ENCODE measurements around the gene FNDC3B. TPM values are rescaled to one million over a fixed set of nuclear protein-coding genes. Genes with fewer than 3 reads are reported as not detected.

Gene FNDC3B
- total RNA-seq, 2 experiments from 2014 or later: 11.5 to 12.3 TPM

GRCh38 chr3:172257648-172258400 is 218.4 kb downstream of the FNDC3B start:
- ChIA-PET POLR2A (no interaction called here), CTCF (no interaction called here)
- H3K27ac Mint-ChIP-seq: no peak overlapping the region
- DNase-seq (no peak), ATAC-seq (no peak)
- H3K9me3 Mint-ChIP-seq (ENCODE audit: insufficient read depth): no peaks in the 10 kb centered on the region
- no peaks in the 10 kb centered on the region for H3K4me1 Mint-ChIP-seq (ENCODE audit: low read depth)
- peaks cover 2% of the 10 kb centered on the region for H3K36me3 Mint-ChIP-seq (ENCODE audit: low read depth)
- no peak overlapping the region for H3K4me3 Mint-ChIP-seq
- no peaks in the 10 kb centered on the region for H3K27me3 Mint-ChIP-seq (ENCODE audit: low read depth)

DNA sequence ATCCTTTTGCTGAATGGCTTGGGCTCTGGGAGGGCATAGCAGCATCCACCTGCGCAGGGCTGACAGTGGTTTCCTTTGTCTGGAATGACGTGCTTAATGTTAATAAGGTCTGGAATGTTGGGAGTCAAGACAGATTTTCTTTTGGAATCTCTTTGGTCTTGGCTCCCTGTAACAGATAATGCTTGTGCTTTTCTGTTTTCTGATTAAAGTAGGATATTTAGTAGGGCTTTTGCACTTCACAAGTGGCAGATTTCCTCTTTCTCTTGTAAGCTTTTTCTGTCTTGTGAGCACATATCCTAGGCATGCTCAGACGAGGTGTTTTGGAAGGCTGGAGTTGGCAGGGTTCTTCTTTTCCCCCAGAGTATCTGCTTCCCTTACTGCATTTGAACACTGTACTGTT is 219.2 kb downstream of the FNDC3B start:
- H3K9me3 Mint-ChIP-seq (ENCODE audit: insufficient read depth): no peaks in the 10 kb centered on the region

DNA sequence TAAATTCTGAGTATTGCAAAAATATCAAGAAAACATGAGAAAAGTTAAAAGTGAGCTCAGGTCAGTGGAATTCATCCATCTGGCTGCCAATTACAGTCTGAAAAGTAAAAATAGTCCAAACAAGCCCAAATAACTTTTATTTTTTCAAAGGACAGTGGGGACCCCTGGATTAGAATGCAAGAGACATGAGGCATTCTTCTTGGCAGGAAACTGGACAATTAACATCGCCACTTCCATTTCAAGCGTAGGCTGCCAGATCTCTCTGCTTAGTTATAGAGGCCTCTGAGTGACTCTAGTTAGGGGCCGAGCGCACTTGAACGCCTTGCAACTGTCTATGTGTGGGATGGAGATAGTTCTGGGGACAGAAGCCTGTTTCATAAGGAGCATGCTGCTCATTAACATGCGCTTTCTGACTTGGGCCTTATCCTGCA is 219.7 kb downstream of the FNDC3B start:
- Mint-ChIP-seq H3K27ac (no peak overlapping the region), H3K9me3 (ENCODE audit: insufficient read depth) (no peaks in the 10 kb centered on the region), H3K27me3 (ENCODE audit: low read depth) (no peaks in the 10 kb centered on the region), H3K4me1 (ENCODE audit: low read depth) (no peaks in the 10 kb centered on the region), H3K4me3 (no peak overlapping the region), H3K36me3 (ENCODE audit: low read depth) (peaks cover 2% of the 10 kb centered on the region)
- no peak for DNase-seq
- no peak for ATAC-seq
- POLR2A ChIA-PET: no interaction called here
- CTCF ChIA-PET: no interaction called here

More for the DNA sequence above, 219.2 kb downstream of the FNDC3B start:
- H3K4me1 Mint-ChIP-seq (ENCODE audit: low read depth): no peaks in the 10 kb centered on the region
- no peak for ATAC-seq
- peaks cover 2% of the 10 kb centered on the region for H3K36me3 Mint-ChIP-seq (ENCODE audit: low read depth)
- H3K4me3 Mint-ChIP-seq: no peak overlapping the region
- no peak overlapping the region for H3K27ac Mint-ChIP-seq
- ChIA-PET POLR2A (no interaction called here), CTCF (no interaction called here)
- H3K27me3 Mint-ChIP-seq (ENCODE audit: low read depth): no peaks in the 10 kb centered on the region
- DNase-seq: no peak

DNA sequence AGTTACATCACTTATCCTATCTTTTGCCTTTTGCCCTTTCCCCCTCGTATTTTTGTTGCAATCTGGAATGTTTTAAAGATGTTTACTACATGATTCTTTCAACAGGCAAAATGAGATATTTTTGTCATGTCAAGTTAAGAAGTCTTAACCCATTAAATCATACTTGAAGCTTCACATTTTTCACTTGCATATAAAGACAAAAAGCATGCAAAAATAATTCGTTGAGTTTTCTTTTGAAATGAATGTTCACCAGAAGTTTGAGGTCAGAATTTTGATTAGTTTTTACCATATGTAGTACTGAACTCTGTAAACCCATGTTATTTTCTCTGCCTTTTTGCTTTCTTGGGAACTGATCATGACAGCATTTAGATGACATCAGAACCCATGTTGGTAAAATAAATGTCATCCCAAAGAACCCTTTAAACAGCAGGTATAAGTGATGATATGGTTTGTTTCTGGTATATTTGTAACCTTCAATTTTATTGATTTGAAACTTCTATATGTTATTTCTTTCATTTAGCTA is 220.4 kb downstream of the FNDC3B start:
- POLR2A ChIA-PET: no interaction called here
- DNase-seq (no peak), ATAC-seq (no peak)
- Mint-ChIP-seq H3K4me1 (ENCODE audit: low read depth) (no peaks in the 10 kb centered on the region), H3K36me3 (ENCODE audit: low read depth) (peaks cover 2% of the 10 kb centered on the region), H3K27me3 (ENCODE audit: low read depth) (no peaks in the 10 kb centered on the region), H3K27ac (no peak overlapping the region), H3K4me3 (no peak overlapping the region), H3K9me3 (ENCODE audit: insufficient read depth) (no peaks in the 10 kb centered on the region)
- CTCF ChIA-PET: no interaction called here

- DNase-seq: no peak
- CTCF ChIA-PET: no interaction called here
- Mint-ChIP-seq H3K27ac (no peak overlapping the region), H3K4me1 (ENCODE audit: low read depth) (no peaks in the 10 kb centered on the region), H3K9me3 (ENCODE audit: insufficient read depth) (no peaks in the 10 kb centered on the region), H3K27me3 (ENCODE audit: low read depth) (no peaks in the 10 kb centered on the region), H3K36me3 (ENCODE audit: low read depth) (peaks cover 2% of the 10 kb centered on the region), H3K4me3 (no peak overlapping the region)
- POLR2A ChIA-PET: no interaction called here
- no peak for ATAC-seq
These were observed 221.0 kb downstream of the FNDC3B start for GRCh38 chr3:172260381-172260780.

DNA sequence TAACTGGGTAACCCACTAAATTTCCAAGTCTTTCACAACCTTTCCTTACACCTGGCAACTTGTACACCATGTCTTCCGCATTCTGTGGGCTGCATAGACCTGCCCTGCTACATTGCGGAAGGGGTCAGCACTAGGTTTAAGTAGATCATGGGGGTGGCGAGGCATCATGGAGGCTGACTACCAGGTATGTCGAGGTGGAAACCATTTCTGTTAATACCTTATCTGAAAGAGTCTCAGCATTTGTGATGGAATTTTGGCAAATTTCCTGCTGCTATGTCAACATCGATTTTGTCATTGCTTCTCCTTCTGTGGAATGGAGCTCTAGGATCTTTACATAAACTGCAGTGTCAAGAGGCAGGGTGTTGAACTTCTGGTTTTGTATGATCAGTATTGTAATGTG is 221.7 kb downstream of the FNDC3B start:
- Mint-ChIP-seq H3K27ac (no peak overlapping the region), H3K9me3 (ENCODE audit: insufficient read depth) (no peaks in the 10 kb centered on the region), H3K36me3 (ENCODE audit: low read depth) (peaks cover 2% of the 10 kb centered on the region), H3K27me3 (ENCODE audit: low read depth) (no peaks in the 10 kb centered on the region), H3K4me3 (no peak overlapping the region), H3K4me1 (ENCODE audit: low read depth) (no peaks in the 10 kb centered on the region)
- POLR2A ChIA-PET: interaction anchor here (0.6 to 0.9 kb wide), 2 partner anchors 14 to 47 kb away, joined by 3 read pairs; no protein-coding TSS in a partner anchor
- ATAC-seq (no peak), DNase-seq (no peak)
- CTCF ChIA-PET: no interaction called here

- H3K36me3 Mint-ChIP-seq (ENCODE audit: low read depth): peaks cover 2% of the 10 kb centered on the region
These were observed 223.7 kb downstream of the FNDC3B start for GRCh38 chr3:172262991-172263608.

DNA sequence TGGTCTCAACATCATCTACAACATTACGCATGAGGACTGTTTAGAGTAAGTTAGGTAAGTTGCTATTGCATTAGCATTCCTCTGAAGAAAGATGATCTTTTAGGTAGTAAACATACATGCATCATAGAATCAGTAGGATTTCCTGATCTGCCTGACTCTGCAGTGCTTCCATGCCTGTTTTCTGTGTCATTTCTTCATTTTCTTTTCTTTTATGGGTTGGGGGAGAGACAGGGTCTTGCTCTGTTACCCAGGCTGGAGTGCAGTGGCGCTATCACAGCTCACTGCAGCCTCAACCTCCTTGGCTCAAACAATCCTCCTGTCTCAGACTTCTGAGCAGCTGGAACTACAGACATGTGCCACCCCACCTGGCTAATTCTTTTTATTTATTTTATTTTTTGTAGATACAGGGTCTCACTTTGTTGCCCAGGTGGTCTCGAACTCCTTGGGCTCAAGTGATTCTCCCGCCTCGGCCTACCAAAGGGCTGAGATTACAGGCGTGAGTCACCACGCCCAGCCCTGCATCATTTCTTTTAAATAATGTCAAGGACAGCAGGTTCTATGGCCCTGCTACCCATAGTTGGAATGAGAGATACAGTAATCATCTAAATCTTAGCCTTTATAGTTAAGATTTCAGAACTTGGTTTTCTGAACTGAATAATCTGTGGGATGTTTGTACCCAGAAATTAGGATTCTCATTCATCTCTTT is 224.6 kb downstream of the FNDC3B start:
- no peaks in the 10 kb centered on the region for H3K4me1 Mint-ChIP-seq (ENCODE audit: low read depth)
- H3K36me3 Mint-ChIP-seq (ENCODE audit: low read depth): peaks cover 2% of the 10 kb centered on the region
- DNase-seq (no peak), ATAC-seq (no peak)
- no peaks in the 10 kb centered on the region for H3K27me3 Mint-ChIP-seq (ENCODE audit: low read depth)
- no peaks in the 10 kb centered on the region for H3K9me3 Mint-ChIP-seq (ENCODE audit: insufficient read depth)
- H3K27ac Mint-ChIP-seq: no peak overlapping the region
- CTCF ChIA-PET: no interaction called here
- H3K4me3 Mint-ChIP-seq: no peak overlapping the region
- POLR2A ChIA-PET: no interaction called here

More at GRCh38 chr3:172262991-172263608, 223.7 kb downstream of the FNDC3B start:
- H3K9me3 Mint-ChIP-seq (ENCODE audit: insufficient read depth): no peaks in the 10 kb centered on the region
- H3K27me3 Mint-ChIP-seq (ENCODE audit: low read depth): no peaks in the 10 kb centered on the region
- H3K27ac Mint-ChIP-seq: no peak overlapping the region
- CTCF ChIA-PET: no interaction called here
- H3K4me3 Mint-ChIP-seq: no peak overlapping the region
- ATAC-seq (no peak), DNase-seq (no peak)
- no peaks in the 10 kb centered on the region for H3K4me1 Mint-ChIP-seq (ENCODE audit: low read depth)
- POLR2A ChIA-PET: no interaction called here

DNA sequence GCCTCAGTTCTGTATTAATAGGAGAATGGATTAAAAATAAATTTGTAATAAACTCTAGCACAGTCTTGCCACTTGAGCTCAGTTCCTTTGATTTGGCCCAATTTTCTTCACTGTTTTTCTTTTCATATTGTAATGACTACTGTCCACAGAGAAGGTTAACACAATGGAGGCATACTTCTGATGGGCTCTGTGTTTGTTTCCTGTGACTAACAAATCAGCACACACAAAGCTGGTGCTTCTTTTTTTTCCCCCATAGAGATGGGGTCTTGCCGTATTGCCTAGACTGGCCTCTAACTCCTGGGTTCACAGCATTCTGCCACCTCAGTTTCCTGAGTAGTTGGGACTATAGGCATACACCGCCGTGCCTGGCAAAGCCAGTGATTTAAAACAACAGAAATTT is 226.7 kb downstream of the FNDC3B start:
- Mint-ChIP-seq H3K36me3 (ENCODE audit: low read depth) (peaks cover 2% of the 10 kb centered on the region), H3K4me3 (no peak overlapping the region), H3K27me3 (ENCODE audit: low read depth) (no peaks in the 10 kb centered on the region), H3K4me1 (ENCODE audit: low read depth) (no peaks in the 10 kb centered on the region), H3K9me3 (ENCODE audit: insufficient read depth) (no peaks in the 10 kb centered on the region), H3K27ac (no peak overlapping the region)
- DNase-seq (no peak), ATAC-seq (no peak)
- POLR2A ChIA-PET: no interaction called here
- CTCF ChIA-PET: no interaction called here

GRCh38 chr3:172268425-172268824 is 229.0 kb downstream of the FNDC3B start:
- Mint-ChIP-seq H3K27me3 (ENCODE audit: low read depth) (no peaks in the 10 kb centered on the region), H3K27ac (no peak overlapping the region), H3K9me3 (ENCODE audit: insufficient read depth) (no peaks in the 10 kb centered on the region), H3K36me3 (ENCODE audit: low read depth) (no peaks in the 10 kb centered on the region), H3K4me3 (no peak overlapping the region), H3K4me1 (ENCODE audit: low read depth) (no peaks in the 10 kb centered on the region)
- ATAC-seq (no peak), DNase-seq (no peak)
- CTCF ChIA-PET: no interaction called here
- POLR2A ChIA-PET: no interaction called here

GRCh38 chr3:172268868-172269267 is 229.5 kb downstream of the FNDC3B start:
- ATAC-seq (no peak), DNase-seq (no peak)
- no peak overlapping the region for H3K4me3 Mint-ChIP-seq
- ChIA-PET POLR2A (no interaction called here), CTCF (no interaction called here)
- no peaks in the 10 kb centered on the region for H3K9me3 Mint-ChIP-seq (ENCODE audit: insufficient read depth)
- no peak overlapping the region for H3K27ac Mint-ChIP-seq
- no peaks in the 10 kb centered on the region for H3K4me1 Mint-ChIP-seq (ENCODE audit: low read depth)
- H3K36me3 Mint-ChIP-seq (ENCODE audit: low read depth): no peaks in the 10 kb centered on the region
- no peaks in the 10 kb centered on the region for H3K27me3 Mint-ChIP-seq (ENCODE audit: low read depth)

- Mint-ChIP-seq H3K9me3 (ENCODE audit: insufficient read depth) (no peaks in the 10 kb centered on the region), H3K36me3 (ENCODE audit: low read depth) (no peaks in the 10 kb centered on the region), H3K4me3 (no peak overlapping the region), H3K27ac (no peak overlapping the region), H3K4me1 (ENCODE audit: low read depth) (no peaks in the 10 kb centered on the region), H3K27me3 (ENCODE audit: low read depth) (no peaks in the 10 kb centered on the region)
- ATAC-seq (no peak), DNase-seq (no peak)
- POLR2A ChIA-PET: no interaction called here
- CTCF ChIA-PET: no interaction called here
These were observed 231.3 kb downstream of the FNDC3B start for GRCh38 chr3:172270557-172271166.

All from activated CD8-positive, alpha-beta T cell treated with anti-CD3 and anti-CD28 coated beads, Interleukin-2, amount 10 ng/mL, durations not matched to agents 7 days and 5 days (primary cell).